WTC11 (cell line): ENCODE results near the gene CEP170B. TPM values are rescaled to one million over a fixed set of nuclear protein-coding genes. Genes with fewer than 3 reads are reported as not detected.
"Not testable (repeated sequence)": the region's sequence is repeated elsewhere in the genome, so short reads cannot be mapped to it uniquely, and the experiment has no call there.

Experiments used
- ATAC-seq: fragments of 200-7000 bp; cut with Tn5 transposase; 2 replicates; pipeline ENCODE4 v1.10.0; 2021; ENCODE audit warnings: mild to moderate bottlenecking, moderate library complexity
- CTCF ChIA-PET: fragments of 300-600 bp; sonication (Branson Sonifier 250); formaldehyde crosslinking; loops from one replicate; lab custom pipeline; 2021; ENCODE audit warnings: antibody characterized with exemption; lab: Charles Lee
- POLR2A ChIA-PET: fragments of 350-600 bp; sonication (Branson Sonifier 250); formaldehyde crosslinking; loops from one replicate; lab custom pipeline; 2021; ENCODE audit warnings: antibody characterized with exemption; lab: Charles Lee
- DNase-seq: peaks from one replicate; pipeline ENCODE4 v3.0.0; 2021; ENCODE audit warnings: low spot score
- H3K27ac Mint-ChIP-seq: 2 replicates; pipeline ENCODE4 v1.8.0; 2021; ENCODE audit warnings: mixed read lengths
- H3K27me3 Mint-ChIP-seq: 2 replicates; pipeline ENCODE4 v1.8.0; 2021; ENCODE audit warnings: low read depth, mild to moderate bottlenecking, moderate library complexity, mixed read lengths
- H3K36me3 Mint-ChIP-seq: 2 replicates; pipeline ENCODE4 v1.8.0; 2021; ENCODE audit warnings: mixed read lengths
- H3K4me1 Mint-ChIP-seq: 2 replicates; pipeline ENCODE4 v1.8.0; 2022; ENCODE audit warnings: mixed read lengths
- H3K4me3 Mint-ChIP-seq: 2 replicates; pipeline ENCODE4 v1.8.0; 2021; ENCODE audit warnings: mild to moderate bottlenecking, moderate library complexity, mixed read lengths
- H3K9me3 Mint-ChIP-seq: 2 replicates; pipeline ENCODE4 v1.8.0; 2021; ENCODE audit warnings: mixed read lengths
- E2F1 ChIP-seq: sonication (generic); formaldehyde crosslinking; IDR thresholded peaks from 2 replicates; pipeline ENCODE4 v1.8.0; 2022; ENCODE audit warnings: mild to moderate bottlenecking, missing genetic modification reagents
- E2F5 ChIP-seq: sonication (generic); formaldehyde crosslinking; IDR thresholded peaks from 2 replicates; pipeline ENCODE4 v1.8.1; 2022; ENCODE audit warnings: mild to moderate bottlenecking, moderate library complexity, missing genetic modification reagents
- ESRRA ChIP-seq: sonication (generic); formaldehyde crosslinking; IDR thresholded peaks from 2 replicates; pipeline ENCODE4 v1.8.1; 2022; ENCODE audit warnings: mild to moderate bottlenecking, missing genetic modification reagents, borderline replicate concordance
- NR1H2 ChIP-seq: sonication (generic); formaldehyde crosslinking; IDR thresholded peaks from 2 replicates; pipeline ENCODE4 v1.9.0; 2021; ENCODE audit warnings: mild to moderate bottlenecking, moderate library complexity, missing genetic modification reagents
- SMAD3 ChIP-seq: sonication (generic); formaldehyde crosslinking; IDR thresholded peaks from 2 replicates; pipeline ENCODE4 v1.8.0; 2022; ENCODE audit warnings: missing genetic modification reagents, mild to moderate bottlenecking, borderline replicate concordance
- TEAD1 ChIP-seq: sonication (generic); formaldehyde crosslinking; IDR thresholded peaks from 2 replicates; pipeline ENCODE4 v1.8.0; 2022; ENCODE audit warnings: mild to moderate bottlenecking, missing genetic modification reagents
- TEAD4 ChIP-seq: sonication (generic); formaldehyde crosslinking; IDR thresholded peaks from 2 replicates; pipeline ENCODE4 v1.8.0; 2022; ENCODE audit warnings: mild to moderate bottlenecking, missing genetic modification reagents
- USF1 ChIP-seq: sonication (generic); formaldehyde crosslinking; IDR thresholded peaks from 2 replicates; pipeline ENCODE4 v1.8.0; 2022; ENCODE audit warnings: mild to moderate bottlenecking, missing genetic modification reagents
- ZNF532 ChIP-seq: fragments of 250-450 bp; sonication (Bioruptor Pico); IDR thresholded peaks from 2 replicates; pipeline ENCODE4 v1.9.0; 2021; ENCODE audit warnings: mild to moderate bottlenecking, borderline replicate concordance
- total RNA-seq: library from RNA; stranded (reverse); gene quantifications from 3 replicates; pipeline ENCODE4 v1.2.3, GENCODE V29; 2021
- TF ChIP-seq, protein P1 (sequence below): fragments of 200-600 bp; IDR thresholded peaks from 2 replicates; pipeline ENCODE4 v1.8.0; 2022; ENCODE audit warnings: antibody characterized with exemption

The CEP170B gene
- total RNA-seq, 1 experiment from 2014 or later = 47.0 TPM

DNA sequence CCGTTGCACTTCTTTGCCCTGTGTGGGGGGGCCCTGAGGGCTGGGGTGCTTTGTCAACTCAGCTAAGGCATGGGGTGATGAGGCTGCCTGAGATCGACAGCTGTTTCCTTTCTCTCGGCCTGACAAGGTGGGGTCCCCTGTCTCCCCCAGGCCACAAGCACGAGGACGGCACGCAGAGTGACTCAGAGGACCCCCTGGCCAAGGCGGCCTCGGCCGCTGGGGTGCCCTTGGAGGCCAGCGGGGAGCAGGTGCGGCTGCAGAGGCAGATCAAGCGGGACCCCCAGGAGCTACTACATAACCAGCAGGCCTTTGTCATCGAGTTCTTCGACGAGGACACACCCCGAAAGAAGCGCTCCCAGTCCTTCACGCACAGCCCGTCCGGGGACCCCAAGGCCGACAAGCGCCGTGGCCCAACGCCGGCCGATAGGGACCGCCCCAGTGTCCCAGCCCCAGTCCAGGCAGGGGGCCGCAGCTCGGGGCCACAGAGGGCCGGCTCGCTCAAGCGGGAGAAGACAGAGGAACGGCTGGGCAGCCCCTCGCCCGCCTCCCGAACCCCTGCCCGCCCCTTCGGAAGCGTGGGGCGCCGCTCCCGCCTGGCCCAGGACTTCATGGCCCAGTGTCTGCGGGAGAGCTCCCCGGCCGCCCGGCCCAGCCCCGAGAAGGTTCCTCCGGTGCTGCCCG, 18.8 kb downstream of the CEP170B start (continued):
- TF ChIP-seq ZNF532 (CRISPR knock-in tag) (no peak), TEAD4 (CRISPR knock-in tag) (no peak), TEAD1 (no peak), E2F5 (CRISPR knock-in tag) (no peak), E2F1 (no peak), SMAD3 (CRISPR knock-in tag) (no peak), ESRRA (CRISPR knock-in tag) (no peak), NR1H2 (CRISPR knock-in tag) (no peak)

GRCh38 chr14:104884381-104884780, 19.3 kb downstream of the CEP170B start:
- ATAC-seq, H3K9me3 Mint-ChIP-seq, DNase-seq, H3K27me3 Mint-ChIP-seq, H3K27ac Mint-ChIP-seq, POLR2A ChIA-PET, H3K36me3 Mint-ChIP-seq, H3K4me1 Mint-ChIP-seq, H3K4me3 Mint-ChIP-seq, CTCF ChIA-PET: not testable (repeated sequence)

DNA sequence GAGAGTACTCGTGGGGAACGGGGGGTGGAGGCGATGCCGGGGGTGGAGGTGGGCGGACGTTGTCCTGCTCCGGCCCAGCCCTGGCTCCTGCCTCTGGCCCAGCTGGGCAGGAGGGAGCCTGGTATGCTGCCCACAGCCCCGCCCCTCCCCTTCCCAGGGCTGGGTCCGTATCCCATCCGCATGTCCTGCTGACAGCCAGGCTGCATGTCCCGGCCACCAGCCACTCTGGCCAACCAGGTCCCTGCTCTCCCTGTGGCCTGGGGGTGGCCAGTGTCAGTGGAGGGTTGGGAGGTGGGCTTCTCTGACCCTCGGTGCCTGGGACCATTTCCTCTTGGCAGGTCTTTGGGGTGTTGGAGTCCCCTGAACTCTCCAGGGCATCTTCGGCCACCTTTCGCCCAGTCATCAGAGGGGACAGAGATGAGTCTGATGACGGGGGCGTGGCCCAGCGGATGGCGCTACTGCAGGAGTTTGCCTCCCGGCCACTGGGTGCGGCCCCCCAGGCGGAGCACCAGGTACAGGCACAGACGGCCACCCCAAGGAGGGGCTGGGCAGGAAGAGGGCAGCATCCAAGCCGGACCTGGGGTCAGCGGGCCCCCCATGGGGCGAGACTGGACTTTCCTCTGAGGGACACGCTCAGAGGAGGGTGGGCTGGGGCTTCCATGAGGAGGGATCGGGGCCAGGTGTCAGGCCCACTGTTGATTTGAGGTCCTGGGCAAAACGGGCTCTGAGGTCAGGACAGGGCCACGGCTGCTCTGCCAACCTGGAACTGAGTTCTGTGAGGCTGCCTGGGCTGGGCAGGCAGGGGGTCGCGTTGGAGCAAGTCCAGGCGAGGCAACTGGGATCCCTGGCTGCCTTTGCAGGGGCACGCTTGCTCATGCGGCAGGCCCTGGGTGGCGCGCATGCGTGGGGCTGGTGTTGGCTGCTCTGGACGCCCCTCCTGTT, 20.2 kb downstream of the CEP170B start:
- no peaks in the 10 kb centered on the region for H3K9me3 Mint-ChIP-seq
- CTCF ChIA-PET = no interaction called here
- H3K4me3 Mint-ChIP-seq = no peak overlapping the region
- DNase-seq (no peak), ATAC-seq (no peak)
- 0 out of 2 replicates have a peak, but pooled peaks cover 3% of the 10 kb centered on the region for H3K4me1 Mint-ChIP-seq
- H3K27ac Mint-ChIP-seq = no peak overlapping the region
- H3K27me3 Mint-ChIP-seq = no peaks in the 10 kb centered on the region
- POLR2A ChIA-PET = no interaction called here
- TF ChIP-seq TEAD4 (CRISPR knock-in tag) = no peak
- TF ChIP-seq, protein P1, sequence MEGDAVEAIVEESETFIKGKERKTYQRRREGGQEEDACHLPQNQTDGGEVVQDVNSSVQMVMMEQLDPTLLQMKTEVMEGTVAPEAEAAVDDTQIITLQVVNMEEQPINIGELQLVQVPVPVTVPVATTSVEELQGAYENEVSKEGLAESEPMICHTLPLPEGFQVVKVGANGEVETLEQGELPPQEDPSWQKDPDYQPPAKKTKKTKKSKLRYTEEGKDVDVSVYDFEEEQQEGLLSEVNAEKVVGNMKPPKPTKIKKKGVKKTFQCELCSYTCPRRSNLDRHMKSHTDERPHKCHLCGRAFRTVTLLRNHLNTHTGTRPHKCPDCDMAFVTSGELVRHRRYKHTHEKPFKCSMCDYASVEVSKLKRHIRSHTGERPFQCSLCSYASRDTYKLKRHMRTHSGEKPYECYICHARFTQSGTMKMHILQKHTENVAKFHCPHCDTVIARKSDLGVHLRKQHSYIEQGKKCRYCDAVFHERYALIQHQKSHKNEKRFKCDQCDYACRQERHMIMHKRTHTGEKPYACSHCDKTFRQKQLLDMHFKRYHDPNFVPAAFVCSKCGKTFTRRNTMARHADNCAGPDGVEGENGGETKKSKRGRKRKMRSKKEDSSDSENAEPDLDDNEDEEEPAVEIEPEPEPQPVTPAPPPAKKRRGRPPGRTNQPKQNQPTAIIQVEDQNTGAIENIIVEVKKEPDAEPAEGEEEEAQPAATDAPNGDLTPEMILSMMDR = no peak
- no peak for TF ChIP-seq USF1 (CRISPR knock-in tag)
- 0 out of 2 replicates have a peak, but pooled peaks cover 2% of the 10 kb centered on the region for H3K36me3 Mint-ChIP-seq
